IPS-NIHi7 (cell line): ENCODE results near the gene SSH3.
A peak's percentile ranks its signal among the peaks of the same experiment; 100 is the strongest.

Source experiments
- DNase-seq: peaks from one replicate; pipeline ENCODE4 v3.0.0; 2012; ENCODE audit warnings: mixed read lengths; ENCODE audit errors: extremely low spot score

Gene SSH3

GRCh38 chr11:67292671-67293070 lies 10.7 kb upstream of the SSH3 start:
- DNase-seq: no peak

DNA sequence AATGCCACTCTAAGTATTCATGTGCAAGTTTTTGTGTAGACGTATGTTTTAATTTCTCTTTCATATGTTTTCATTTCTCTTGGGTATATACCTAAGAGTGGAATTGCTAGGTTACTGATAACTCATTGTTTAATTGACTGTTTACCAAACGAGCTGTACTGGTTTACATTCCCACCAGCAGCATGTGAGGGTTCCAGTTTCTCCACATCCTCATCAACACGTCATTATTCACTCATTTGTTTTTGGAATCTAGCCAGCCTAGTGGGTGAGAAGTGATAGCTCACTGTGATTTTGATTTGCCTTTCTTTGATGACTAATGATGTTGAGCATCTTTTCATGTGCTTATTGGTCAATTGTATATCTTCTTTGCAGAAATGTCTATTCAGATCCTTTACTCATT lies 10.2 kb upstream of the SSH3 start:
- DNase-seq: no peak

DNA sequence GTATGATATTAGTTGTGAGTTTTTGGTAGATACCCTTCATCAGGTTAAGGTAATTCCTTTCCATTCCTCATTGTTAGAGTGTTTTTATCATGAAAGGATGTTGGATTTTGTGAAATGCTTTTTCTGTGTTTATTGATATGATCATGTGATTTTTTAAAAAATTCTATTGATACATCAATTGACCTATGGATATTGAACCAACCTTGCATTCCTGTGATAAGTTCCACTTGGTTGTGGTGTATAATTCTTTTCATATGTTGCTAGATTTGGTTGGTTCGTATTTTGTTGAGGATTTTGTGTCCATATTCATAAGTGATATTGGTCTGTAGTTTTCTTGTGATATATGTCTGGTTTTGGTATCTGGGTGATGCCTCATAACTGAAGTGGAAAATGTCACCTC lies 7.5 kb upstream of the SSH3 start:
- no peak for DNase-seq

- no peak for DNase-seq
Measured at GRCh38 chr11:67298786-67299185, 4.5 kb upstream of the SSH3 start.

GRCh38 chr11:67299471-67300191 lies 3.7 kb upstream of the SSH3 start:
- DNase-seq: no peak

GRCh38 chr11:67300256-67300755 lies 3.0 kb upstream of the SSH3 start:
- no peak for DNase-seq

DNA sequence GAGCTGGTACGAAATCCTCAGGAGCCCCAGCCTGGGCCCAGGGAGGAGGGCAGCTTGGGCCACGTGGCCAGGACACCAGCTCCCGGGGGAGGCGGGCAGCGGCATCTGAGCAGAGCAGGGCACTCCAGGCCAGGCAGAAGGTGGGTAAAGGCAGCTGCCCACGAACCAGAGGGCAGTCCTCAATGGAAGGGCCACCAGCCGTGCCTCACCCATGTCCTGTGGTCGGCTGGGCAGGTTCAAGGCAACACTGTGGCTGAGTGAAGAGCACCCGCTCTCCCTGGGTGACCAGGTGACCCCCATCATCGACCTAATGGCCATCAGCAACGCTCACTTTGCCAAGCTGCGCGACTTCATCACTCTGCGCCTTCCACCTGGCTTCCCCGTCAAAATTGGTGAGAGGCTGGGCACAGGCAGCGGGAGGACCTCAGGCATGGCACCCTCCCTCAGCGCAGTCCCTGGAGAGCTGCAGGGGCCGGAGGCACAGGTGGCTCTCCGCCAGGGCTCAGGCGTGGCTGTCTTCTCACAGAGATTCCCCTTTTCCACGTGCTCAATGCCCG lies 2.5 kb upstream of the SSH3 start:
- no peak for DNase-seq

- no peak for DNase-seq
Measured at GRCh38 chr11:67301313-67301921, 1.9 kb upstream of the SSH3 start.

GRCh38 chr11:67301951-67302516 lies 1.3 kb upstream of the SSH3 start:
- peak; percentile 72 for DNase-seq

DNA sequence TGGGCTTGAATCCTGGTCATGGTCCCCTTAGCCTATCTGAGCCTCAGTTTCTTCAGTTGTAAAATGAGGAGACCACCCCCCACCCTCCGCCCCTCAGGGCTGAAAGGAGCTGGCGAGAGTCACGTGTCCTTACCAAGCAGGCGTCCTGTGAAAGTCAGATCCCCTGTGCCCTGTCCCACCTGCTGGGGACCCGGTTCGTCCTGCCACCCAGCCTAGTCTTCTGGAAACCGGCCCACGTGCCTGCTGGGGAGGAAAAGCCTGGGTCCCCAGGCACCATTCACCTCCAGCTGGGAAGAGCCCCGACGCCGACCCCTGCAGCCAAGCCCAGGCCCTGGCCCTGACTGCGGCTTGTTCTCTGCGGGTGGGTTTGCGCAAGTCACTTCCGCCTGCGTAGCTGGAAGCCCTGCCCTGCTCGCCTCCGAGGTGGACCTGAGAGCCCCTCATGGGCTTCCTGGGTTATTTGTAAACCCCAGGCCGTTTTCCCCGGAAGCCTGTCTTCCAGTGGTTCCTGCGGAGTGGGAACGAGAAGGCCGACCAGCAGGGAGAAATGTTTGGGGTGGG lies 679 bp upstream of the SSH3 start:
- DNase-seq: peak; percentile 57

GRCh38 chr11:67303835-67304411 lies 593 bp downstream of the SSH3 start:
- DNase-seq: peak; percentile 46

DNA sequence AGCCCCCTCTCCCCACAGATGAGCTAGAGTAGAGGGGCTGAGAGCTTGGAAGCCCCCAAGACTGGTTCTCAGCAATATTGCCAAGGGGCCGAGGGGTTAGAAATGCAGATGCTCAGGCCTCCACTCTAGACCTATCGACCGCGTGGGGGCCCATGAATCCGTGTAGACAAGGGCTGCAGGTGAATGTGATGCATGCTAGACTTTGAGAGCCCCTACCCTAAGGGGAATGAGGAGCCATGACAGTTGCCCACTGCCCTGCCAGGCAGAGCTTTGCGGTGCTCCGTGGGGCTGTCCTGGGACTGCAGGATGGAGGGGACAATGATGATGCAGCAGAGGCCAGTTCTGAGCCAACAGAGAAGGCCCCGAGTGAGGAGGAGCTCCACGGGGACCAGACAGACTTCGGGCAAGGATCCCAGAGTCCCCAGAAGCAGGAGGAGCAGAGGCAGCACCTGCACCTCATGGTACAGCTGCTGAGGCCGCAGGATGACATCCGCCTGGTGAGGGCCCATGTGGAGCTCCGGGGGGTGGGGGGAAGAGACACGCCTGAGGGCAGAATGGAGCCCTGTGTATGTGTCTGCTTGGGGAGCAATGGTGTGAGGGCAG lies 1.3 kb downstream of the SSH3 start:
- DNase-seq: no peak

DNA sequence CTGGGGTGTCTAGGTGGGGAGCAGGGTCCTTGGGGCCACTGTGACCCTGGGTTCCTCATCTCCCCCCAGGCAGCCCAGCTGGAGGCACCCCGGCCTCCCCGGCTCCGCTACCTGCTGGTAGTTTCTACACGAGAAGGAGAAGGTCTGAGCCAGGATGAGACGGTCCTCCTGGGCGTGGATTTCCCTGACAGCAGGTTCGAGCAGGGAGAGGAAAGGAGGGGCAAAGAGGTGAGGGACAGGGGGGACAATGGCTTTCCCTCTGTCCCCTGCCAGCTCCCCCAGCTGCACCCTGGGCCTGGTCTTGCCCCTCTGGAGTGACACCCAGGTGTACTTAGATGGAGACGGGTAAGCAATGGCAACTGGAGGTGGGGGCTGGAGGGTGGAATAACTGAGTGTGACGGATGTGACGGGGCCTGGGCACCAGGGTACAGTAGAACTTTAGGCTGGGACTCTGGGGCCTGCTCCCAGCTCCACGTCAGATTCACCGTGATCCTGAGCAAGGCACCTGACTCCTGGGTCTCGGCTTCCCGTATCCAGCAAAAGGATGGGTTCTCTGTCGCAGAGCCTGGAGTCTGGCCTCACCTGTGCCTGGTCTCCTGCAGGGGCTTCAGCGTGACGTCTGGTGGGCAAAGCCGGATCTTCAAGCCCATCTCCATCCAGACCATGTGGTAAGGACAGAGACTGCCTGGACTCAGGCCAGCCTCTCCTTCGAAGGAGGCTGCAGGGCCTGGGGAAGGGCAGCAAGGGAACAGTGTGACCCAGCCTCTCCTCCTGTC lies 3.6 kb downstream of the SSH3 start:
- DNase-seq: no peak

GRCh38 chr11:67307545-67308001 lies 4.2 kb downstream of the SSH3 start:
- DNase-seq: no peak

DNA sequence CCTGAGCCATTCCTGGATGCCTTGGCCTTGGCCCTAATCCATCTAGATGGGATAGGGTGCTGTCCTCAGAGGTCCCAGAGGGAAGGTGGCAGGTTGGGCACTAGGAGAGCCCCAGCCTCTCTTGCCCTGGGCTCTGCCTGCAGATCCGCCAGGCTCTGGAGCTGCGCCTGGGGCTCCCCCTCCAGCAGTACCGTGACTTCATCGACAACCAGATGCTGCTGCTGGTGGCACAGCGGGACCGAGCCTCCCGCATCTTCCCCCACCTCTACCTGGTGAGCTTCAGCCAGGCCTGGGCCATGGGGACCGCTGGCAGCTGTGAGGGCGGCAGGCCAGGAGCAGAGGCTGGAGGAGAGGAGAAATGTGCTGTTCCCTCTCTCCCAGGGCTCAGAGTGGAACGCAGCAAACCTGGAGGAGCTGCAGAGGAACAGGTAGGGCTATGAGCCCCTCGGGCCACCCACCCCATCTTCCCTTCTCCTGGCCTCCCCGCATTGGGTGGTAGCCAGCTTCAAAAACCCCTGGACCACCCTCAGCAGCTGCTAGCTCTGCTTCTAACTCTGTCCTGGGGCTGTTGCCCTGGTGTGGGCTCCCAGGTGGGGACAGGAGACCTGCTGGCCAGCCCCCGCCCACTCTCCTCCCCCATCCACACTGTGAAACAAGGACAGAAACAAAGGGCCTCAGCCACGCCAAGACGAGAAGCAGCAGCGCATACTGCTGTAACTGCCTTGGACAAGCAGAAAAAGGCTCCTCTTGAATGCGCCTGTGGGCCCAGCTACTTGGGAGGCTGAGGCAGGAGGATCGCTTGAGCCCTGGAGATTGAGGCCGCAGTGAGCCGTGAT lies 4.9 kb downstream of the SSH3 start:
- no peak for DNase-seq

- DNase-seq: no peak
Measured at GRCh38 chr11:67309166-67309565, 5.8 kb downstream of the SSH3 start.

DNA sequence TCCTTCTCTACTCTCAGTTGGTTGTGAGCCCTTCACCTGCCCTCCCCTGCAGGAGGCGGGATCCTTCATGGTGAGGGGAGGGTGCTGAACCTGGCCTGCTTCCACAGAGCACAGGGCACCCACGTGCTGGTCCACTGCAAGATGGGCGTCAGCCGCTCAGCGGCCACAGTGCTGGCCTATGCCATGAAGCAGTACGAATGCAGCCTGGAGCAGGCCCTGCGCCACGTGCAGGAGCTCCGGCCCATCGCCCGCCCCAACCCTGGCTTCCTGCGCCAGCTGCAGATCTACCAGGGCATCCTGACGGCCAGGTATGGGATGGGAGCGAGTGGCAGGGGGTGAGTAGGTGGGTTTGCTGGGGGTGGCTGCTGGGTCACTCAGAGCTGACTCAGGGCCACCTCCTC lies 6.3 kb downstream of the SSH3 start:
- no peak for DNase-seq

DNA sequence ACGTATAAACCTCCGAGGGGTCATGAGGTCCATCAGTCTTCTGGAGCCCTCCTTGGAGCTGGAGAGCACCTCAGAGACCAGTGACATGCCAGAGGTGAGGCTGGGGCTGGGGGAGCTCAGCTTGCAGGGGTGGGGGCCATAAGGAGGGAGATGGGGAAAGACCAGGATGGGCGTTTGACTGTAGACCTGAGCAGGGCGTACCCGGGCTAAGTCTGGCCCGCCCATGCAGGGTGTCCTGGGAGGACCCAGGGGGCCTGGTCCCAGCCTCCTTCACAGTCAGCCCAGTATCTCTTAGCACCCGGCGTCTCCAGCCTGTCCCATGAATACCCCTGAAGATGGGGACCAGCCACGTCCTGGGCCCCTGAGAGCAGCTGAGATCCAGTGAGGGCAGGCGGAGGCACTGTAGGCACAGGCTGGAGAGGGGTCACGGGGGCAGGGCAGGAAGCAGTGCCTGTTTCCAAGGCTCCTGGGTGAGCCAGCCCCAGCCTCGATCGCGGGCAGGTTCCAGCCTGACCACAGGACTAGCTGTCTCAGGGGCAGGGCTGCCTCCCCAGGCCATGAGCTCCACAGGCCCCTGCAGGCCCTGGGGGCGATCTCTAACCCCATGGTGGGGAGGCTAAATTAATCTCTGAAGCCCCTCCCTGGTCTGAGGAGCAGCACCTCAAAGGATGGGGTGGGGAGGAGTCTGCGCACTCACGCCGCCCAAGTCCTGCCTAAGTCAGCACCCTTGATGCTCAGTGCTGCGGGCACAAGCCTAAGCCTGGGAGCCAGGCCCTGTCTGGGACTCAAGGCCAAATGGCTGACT lies 7.1 kb downstream of the SSH3 start:
- no peak for DNase-seq

- peak; percentile 2 for DNase-seq
Measured at GRCh38 chr11:67311051-67311555, 7.8 kb downstream of the SSH3 start.
